Panc1 (cell line): ENCODE results near the gene TMEM87B. TPM values are rescaled to one million over a fixed set of nuclear protein-coding genes. Genes with fewer than 3 reads are reported as not detected.

ENCODE experiments used
- ATAC-seq: fragments of 200-7000 bp; cut with Tn5 transposase; 2 replicates; pipeline ENCODE4 v1.9.1; 2020; ENCODE audit warnings: mild to moderate bottlenecking, moderate library complexity
- BruUV-seq: library from RNA; stranded (reverse); fragments of 400-500 nt; replicated peaks from 2 replicates; lab custom pipeline; 2021; lab: Mats Ljungman, UMichigan
- CTCF ChIA-PET: fragments of 300-600 bp; sonication (Branson Sonifier 250); formaldehyde crosslinking; loops from one replicate; lab custom pipeline; 2022; ENCODE audit warnings: antibody characterized with exemption; lab: Charles Lee
- POLR2A ChIA-PET: fragments of 300-600 bp; sonication (Branson Sonifier 250); formaldehyde crosslinking; loops from one replicate; lab custom pipeline; 2022; ENCODE audit warnings: antibody characterized with exemption; lab: Charles Lee
- DNase-seq: peaks from one replicate; pipeline ENCODE4 v3.0.0-alpha.2; 2010; ENCODE audit warnings: low read depth, low spot score
- H3K27ac ChIP-seq: 2 replicates; pipeline ENCODE4 v1.5.1; 2011; ENCODE audit warnings: mild to moderate bottlenecking, low read length, inconsistent platforms
- H3K27me3 ChIP-seq: fragments of 200-500 bp; sonication (Bioruptor generic); 2 replicates; pipeline ENCODE4 v1.6.0; 2014; ENCODE audit warnings: low read length, inconsistent platforms; ENCODE audit not compliant: control insufficient read depth, insufficient read depth
- H3K36me3 ChIP-seq: fragments of 200-500 bp; sonication (Bioruptor generic); 2 replicates; pipeline ENCODE4 v1.5.1; 2014; ENCODE audit warnings: inconsistent platforms, mild to moderate bottlenecking, low read length, moderate library complexity; ENCODE audit not compliant: control insufficient read depth, insufficient read depth
- H3K4me1 ChIP-seq: 2 replicates; pipeline ENCODE4 v1.5.1; 2011; ENCODE audit warnings: inconsistent platforms, mild to moderate bottlenecking, low read length, moderate library complexity; ENCODE audit not compliant: control insufficient read depth, insufficient read depth
- H3K4me3 ChIP-seq, 2 experiments: 2 replicates each; pipeline ENCODE4 v1.5.1; 2011 to 2012; ENCODE audit warnings: low read depth in 2 of 2, low read length in 2 of 2, mild to moderate bottlenecking in 2 of 2, inconsistent platforms in 1 of 2, moderate library complexity in 1 of 2
- H3K9me3 ChIP-seq: fragments of 200-500 bp; sonication (Bioruptor generic); 2 replicates; pipeline ENCODE4 v1.5.1; 2014; ENCODE audit warnings: low read depth, mild to moderate bottlenecking, inconsistent platforms, low read length, moderate library complexity; ENCODE audit not compliant: control insufficient read depth, insufficient read depth
- CTCF ChIP-seq: fragments of 450-650 bp; IDR thresholded peaks from 2 replicates; pipeline ENCODE4 v1.5.1; 2017; ENCODE audit warnings: mild to moderate bottlenecking
- POLR2AphosphoS5 ChIP-seq: IDR thresholded peaks from 2 replicates; pipeline ENCODE4 v1.6.1; 2012; ENCODE audit warnings: mild to moderate bottlenecking, low read depth, low read length, moderate library complexity
- REST ChIP-seq, 2 experiments: IDR thresholded peaks; 2 replicates each; pipeline ENCODE4 v1.6.1; 2011 to 2012; ENCODE audit warnings: low read depth in 2 of 2, control low read depth in 1 of 2, low read length in 1 of 2, mild to moderate bottlenecking in 1 of 2, moderate library complexity in 1 of 2; ENCODE audit not compliant: insufficient read depth in 1 of 2
- SIN3A ChIP-seq: IDR thresholded peaks from 2 replicates; pipeline ENCODE4 v1.6.1; 2012; ENCODE audit warnings: low read depth, mild to moderate bottlenecking, low read length, moderate library complexity, borderline replicate concordance; ENCODE audit not compliant: insufficient read depth
- TCF7L2 ChIP-seq: IDR thresholded peaks from 2 replicates; pipeline ENCODE4 v1.6.1; 2011; ENCODE audit warnings: mild to moderate bottlenecking, low read depth, low read length, inconsistent platforms
- in situ Hi-C: cut with HindIII; loops from 2 replicates; pipeline ENCODE4 v1.10.0; 2016; ENCODE audit warnings: low sequenced_read_pairs, low pct_unique_long_range_greater_than_20kb
- intact Hi-C: fragments of 100-400 bp; cut with micrococcal nuclease; formaldehyde crosslinking; loops from one replicate; pipeline ENCODE4 v1.10.0; 2022; ENCODE audit not compliant: unreplicated experiment
- total RNA-seq: library from RNA; stranded (reverse); gene quantifications from one replicate; pipeline ENCODE4 v1.2.1, GENCODE V29; 2021; ENCODE audit not compliant: unreplicated experiment

Gene TMEM87B
- total RNA-seq, 1 experiment from 2014 or later = 22.8 TPM

GRCh38 chr2:112046231-112046630, 8.8 kb upstream of the TMEM87B start:
- Histone ChIP-seq H3K4me1 (no peaks in the 10 kb centered on the region), H3K4me3 (no peak overlapping the region), H3K36me3 (no peaks in the 10 kb centered on the region), H3K27me3 (no peaks in the 10 kb centered on the region), H3K9me3 (peaks cover 4% of the 10 kb centered on the region; the same call in 1 of the 2 replicates), H3K27ac (no peak overlapping the region)
- BruUV-seq = no TSS peak
- ChIA-PET CTCF (interaction anchor here (0.7 kb wide), 1 partner anchor 144 kb away, joined by 7 read pairs; no protein-coding TSS in a partner anchor), POLR2A (no interaction called here)
- DNase-seq = no peak
- in situ Hi-C loops (no loop called here), intact Hi-C loops (no loop called here)
- ATAC-seq = no peak
- TF ChIP-seq SIN3A (no peak), REST (IDR thresholded peaks at IDR 0.05; ENCODE audit: insufficient read depth in 1 of 2, low read depth in 2 of 2, low read length in 1 of 2) (no peak), POLR2AphosphoS5 (no peak), TCF7L2 (no peak), CTCF (no peak)

- CTCF ChIA-PET = interaction anchor here (0.5 to 1.2 kb wide), 2 partner anchors 46 to 159 kb away, joined by 3 to 9 read pairs; no protein-coding TSS in a partner anchor
- H3K4me3 ChIP-seq = no peak overlapping the region
- in situ Hi-C loops (no loop called here), intact Hi-C loops (loop anchor here (2.0 kb wide), 1 partner anchor 161 kb away; no protein-coding TSS in a partner anchor)
- no peaks in the 10 kb centered on the region for H3K27me3 ChIP-seq
- H3K27ac ChIP-seq = no peak overlapping the region
- ATAC-seq = 0 out of 2 replicates have a peak, but pooled peaks have one; percentile 35
- TF ChIP-seq CTCF (no peak), SIN3A (no peak), REST (IDR thresholded peaks at IDR 0.05; ENCODE audit: insufficient read depth in 1 of 2, low read depth in 2 of 2, low read length in 1 of 2) (no peak), TCF7L2 (no peak), POLR2AphosphoS5 (no peak)
- H3K9me3 ChIP-seq = peaks cover 4% of the 10 kb centered on the region; the same call in 1 of the 2 replicates
- DNase-seq = no peak
- no peaks in the 10 kb centered on the region for H3K36me3 ChIP-seq
- no TSS peak for BruUV-seq
- no peaks in the 10 kb centered on the region for H3K4me1 ChIP-seq
- POLR2A ChIA-PET = no interaction called here
Observed at GRCh38 chr2:112047537-112048235, 7.4 kb upstream of the TMEM87B start.
